DOHH2 (cell line): ENCODE data around the gene SEMA4C.

Experiments used
- CTCF ChIP-seq: fragments of 200-600 bp; sonication (generic); IDR thresholded peaks from one replicate; pipeline ENCODE4 v1.5.1; 2014; ENCODE audit warnings: antibody characterized with exemption, mild to moderate bottlenecking, low read depth, low read length; ENCODE audit not compliant: poor library complexity, severe bottlenecking
- EZH2phosphoT487 ChIP-seq: fragments of 200-600 bp; sonication (generic); IDR thresholded peaks from 2 replicates; pipeline ENCODE4 v1.6.1; 2017; ENCODE audit warnings: borderline replicate concordance, mild to moderate bottlenecking, antibody characterized with exemption, low read length, moderate library complexity, mixed read lengths

GRCh38 chr2:96865654-96866053 is 4.2 kb downstream of the SEMA4C start:
- TF ChIP-seq CTCF: no peak
- no peak for TF ChIP-seq EZH2phosphoT487
